Hematopoietic multipotent progenitor cell treated with erythropoietin and hydrocortisone succinate and interleukin-3 and kit ligand, for 6 days (in vitro differentiated cells): ENCODE results near the gene PDILT.
"Not testable (repeated sequence)": the region's sequence is repeated elsewhere in the genome, so short reads cannot be mapped to it uniquely, and the experiment has no call there.

Experiments used
- DNase-seq: peaks from one replicate; pipeline ENCODE4 v3.0.0-alpha.2; 2015

PDILT gene

GRCh38 chr16:20404637-20405036, at the start of gene PDILT:
PDILT (minus strand) TSS chr16:20404737; CDS start chr16:20399300, 5,437 bp downstream.
- DNase-seq, result no peak

GRCh38 chr16:20453633-20454032, 49.1 kb upstream of the PDILT start:
- not testable (repeated sequence) for DNase-seq

GRCh38 chr16:20451364-20451763, 46.8 kb upstream of the PDILT start, which contains the start of gene ACSM2A:
ACSM2A (plus strand) TSS chr16:20451521; CDS start chr16:20460115, 8,594 bp downstream.
- not testable (repeated sequence) for DNase-seq

GRCh38 chr16:20446652-20447393, 42.3 kb upstream of the PDILT start:
- not testable (repeated sequence) for DNase-seq

GRCh38 chr16:20441859-20442258, 37.3 kb upstream of the PDILT start:
- not testable (repeated sequence) for DNase-seq

- no peak for DNase-seq
Observed at GRCh38 chr16:20441191-20441590, 36.7 kb upstream of the PDILT start.

GRCh38 chr16:20440731-20441130, 36.2 kb upstream of the PDILT start:
- not testable (repeated sequence) for DNase-seq

GRCh38 chr16:20439820-20440231, 35.3 kb upstream of the PDILT start:
- DNase-seq, result not testable (repeated sequence)

- not testable (repeated sequence) for DNase-seq
Observed at GRCh38 chr16:20438950-20439349, 34.4 kb upstream of the PDILT start.

GRCh38 chr16:20430948-20431347, 26.4 kb upstream of the PDILT start:
- DNase-seq, result no peak

GRCh38 chr16:20430480-20430879, 25.9 kb upstream of the PDILT start:
- DNase-seq, result not testable (repeated sequence)

GRCh38 chr16:20429499-20429898, 25.0 kb upstream of the PDILT start:
- DNase-seq, result not testable (repeated sequence)

GRCh38 chr16:20427401-20427797, 22.9 kb upstream of the PDILT start:
- DNase-seq, result not testable (repeated sequence)

GRCh38 chr16:20424129-20424866, 19.8 kb upstream of the PDILT start:
- DNase-seq, result no peak

- not testable (repeated sequence) for DNase-seq
Observed at GRCh38 chr16:20423772-20424128, 19.2 kb upstream of the PDILT start.

- DNase-seq, result not testable (repeated sequence)
Observed at GRCh38 chr16:20421748-20422147, 17.2 kb upstream of the PDILT start.

- DNase-seq, result not testable (repeated sequence)
Observed at GRCh38 chr16:20419093-20419492, 14.6 kb upstream of the PDILT start.

- DNase-seq, result no peak
Observed at GRCh38 chr16:20415541-20415940, 11.0 kb upstream of the PDILT start.

- no peak for DNase-seq
Observed at GRCh38 chr16:20411055-20411454, 6.5 kb upstream of the PDILT start.

- no peak for DNase-seq
Observed at GRCh38 chr16:20410121-20410723, 5.7 kb upstream of the PDILT start.

- DNase-seq, result no peak
Observed at GRCh38 chr16:20409398-20410120, 5.0 kb upstream of the PDILT start, which contains the start of gene ACSM5. ACSM5 (plus strand) TSS chr16:20409534; CDS start chr16:20411485, 1,951 bp downstream.

GRCh38 chr16:20402651-20403050, 1.9 kb downstream of the PDILT start:
- DNase-seq, result no peak
